Skin of body (tissue), 2 donors: ENCODE data around the gene JAKMIP1. TPM values are rescaled to one million over a fixed set of nuclear protein-coding genes. Genes with fewer than 3 reads are reported as not detected.

Source experiments
- DNase-seq: peaks from one replicate; lab custom pipeline; 2025; lab: John Stamatoyannopoulos, UW
- total RNA-seq: library from RNA; depleted of rRNA; stranded (reverse); fragments of >200 nt; gene quantifications from one replicate; pipeline ENCODE4 v1.2.3, GENCODE V29; 2014

Gene JAKMIP1
- total RNA-seq, result 0.59 TPM

- peak; percentile 33 for DNase-seq
Observed at GRCh38 chr4:6200011-6200921, at the start of gene JAKMIP1. Gene JAKMIP1 (minus strand): TSS chr4:6200549. CDS start chr4:6112850, 87,699 bp downstream.

- DNase-seq, result no peak
Observed at GRCh38 chr4:6248394-6248793, 48.0 kb upstream of the JAKMIP1 start.

- DNase-seq, result no peak
Observed at GRCh38 chr4:6246170-6246634, 45.9 kb upstream of the JAKMIP1 start.

GRCh38 chr4:6245246-6246169 is 45.2 kb upstream of the JAKMIP1 start:
- peak; percentile 21 for DNase-seq

GRCh38 chr4:6242271-6243029 is 42.1 kb upstream of the JAKMIP1 start:
- no peak for DNase-seq

GRCh38 chr4:6241062-6241845 is 40.9 kb upstream of the JAKMIP1 start:
- no peak for DNase-seq

GRCh38 chr4:6239968-6240367 is 39.6 kb upstream of the JAKMIP1 start:
- no peak for DNase-seq

GRCh38 chr4:6239486-6239885 is 39.1 kb upstream of the JAKMIP1 start:
- DNase-seq, result no peak

- DNase-seq, result no peak
Observed at GRCh38 chr4:6236816-6237390, 36.6 kb upstream of the JAKMIP1 start.

GRCh38 chr4:6235901-6236640 is 35.7 kb upstream of the JAKMIP1 start:
- no peak for DNase-seq

GRCh38 chr4:6235012-6235411 is 34.7 kb upstream of the JAKMIP1 start:
- no peak for DNase-seq

- no peak for DNase-seq
Observed at GRCh38 chr4:6233929-6234328, 33.6 kb upstream of the JAKMIP1 start.

- no peak for DNase-seq
Observed at GRCh38 chr4:6232836-6233785, 32.8 kb upstream of the JAKMIP1 start.

GRCh38 chr4:6231663-6232165 is 31.4 kb upstream of the JAKMIP1 start:
- no peak for DNase-seq

GRCh38 chr4:6230827-6231662 is 30.7 kb upstream of the JAKMIP1 start:
- DNase-seq, result no peak

GRCh38 chr4:6230502-6230785 is 30.1 kb upstream of the JAKMIP1 start:
- DNase-seq, result no peak
